ENCODE data around the gene HPD.
"Not testable (repeated sequence)": the region's sequence is repeated elsewhere in the genome, so short reads cannot be mapped to it uniquely, and the experiment has no call there.

HPD gene

DNA sequence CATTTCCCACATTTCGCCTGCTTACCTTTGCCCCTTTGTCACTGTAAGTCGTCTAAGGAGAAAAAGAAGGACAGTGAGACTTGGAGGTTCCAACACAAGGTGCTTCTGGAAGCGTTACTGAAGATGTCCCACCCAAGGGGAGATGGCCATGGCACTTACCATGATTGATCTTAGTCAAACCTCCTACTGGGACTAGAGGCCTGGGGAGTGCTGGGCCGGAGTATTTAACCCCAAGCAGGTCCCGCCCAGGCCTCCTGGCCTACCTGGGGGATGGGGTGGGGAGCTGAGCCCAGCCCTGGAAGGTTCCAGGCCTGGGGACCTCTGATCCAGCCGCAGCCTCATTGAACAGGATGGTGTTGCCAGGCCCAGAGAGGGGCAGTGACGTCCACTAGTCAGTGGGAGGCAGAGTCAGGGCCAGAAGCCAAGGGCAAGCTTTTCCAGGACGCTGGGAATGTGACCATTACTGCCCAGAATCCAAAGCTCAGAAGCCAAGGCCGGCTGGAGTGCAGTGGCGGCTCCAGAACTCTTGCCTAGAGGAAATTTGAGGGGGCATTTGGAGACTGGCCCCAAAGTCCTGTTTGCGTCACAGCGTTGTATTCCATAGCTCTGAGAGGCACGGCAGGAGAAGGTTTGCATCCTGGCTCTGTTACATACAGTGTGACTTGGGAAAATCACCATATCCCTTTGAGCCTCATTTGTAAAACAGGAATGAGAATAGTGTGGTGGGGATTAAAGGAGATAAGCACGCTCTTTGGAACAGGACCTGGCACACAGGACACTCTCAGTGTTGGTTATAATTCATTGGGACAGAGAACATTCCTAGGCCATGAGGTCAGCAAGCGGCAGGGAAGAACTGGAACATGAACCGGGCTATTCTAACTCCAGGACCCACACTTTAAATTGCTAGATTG is at the start of gene HPD:
TSS of gene HPD (minus strand) at position 198 of the 911 bp plus-strand sequence. CDS start at position 162, 36 bp downstream.
- no peak for DNase-seq

DNA sequence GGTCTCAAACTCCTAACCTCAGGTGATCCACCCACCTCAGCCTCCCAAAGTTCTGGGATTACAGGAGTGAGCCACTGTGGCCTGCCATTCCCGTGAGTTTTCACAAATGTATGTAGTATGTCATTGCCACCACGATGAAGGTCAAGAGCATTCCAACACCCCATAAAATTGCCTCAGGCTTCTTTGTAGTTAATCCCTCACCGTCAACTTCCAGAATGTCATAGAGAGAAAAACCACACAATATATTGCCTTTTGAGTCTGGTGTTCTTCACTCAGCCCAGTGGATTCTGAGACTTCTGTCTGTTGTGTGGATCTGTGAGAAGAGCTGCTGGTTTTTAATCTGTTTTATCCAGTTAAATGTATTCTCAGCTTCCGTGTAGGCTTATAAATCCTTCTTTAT is 47.1 kb upstream of the HPD start:
- DNase-seq, result no peak

DNA sequence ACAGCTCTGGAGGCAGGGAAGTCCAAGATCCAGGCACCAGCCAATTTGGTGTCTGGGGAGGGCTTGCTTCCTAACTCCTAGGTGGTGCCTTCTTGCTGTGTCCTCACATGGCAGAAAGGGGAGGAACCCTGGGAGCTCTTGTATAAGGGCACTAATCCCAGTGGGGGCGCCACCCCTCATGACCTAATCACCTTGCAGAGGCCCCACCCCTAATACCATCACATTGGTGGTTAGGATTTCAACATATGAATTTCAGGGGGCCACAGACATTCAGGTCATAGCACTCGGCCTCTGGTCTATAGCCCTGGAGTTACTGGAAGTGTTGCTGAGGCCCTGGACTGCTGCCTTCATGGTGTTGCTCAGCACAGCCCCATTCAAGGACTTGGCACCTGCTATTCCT is 44.5 kb upstream of the HPD start:
- DNase-seq, result no peak

DNA sequence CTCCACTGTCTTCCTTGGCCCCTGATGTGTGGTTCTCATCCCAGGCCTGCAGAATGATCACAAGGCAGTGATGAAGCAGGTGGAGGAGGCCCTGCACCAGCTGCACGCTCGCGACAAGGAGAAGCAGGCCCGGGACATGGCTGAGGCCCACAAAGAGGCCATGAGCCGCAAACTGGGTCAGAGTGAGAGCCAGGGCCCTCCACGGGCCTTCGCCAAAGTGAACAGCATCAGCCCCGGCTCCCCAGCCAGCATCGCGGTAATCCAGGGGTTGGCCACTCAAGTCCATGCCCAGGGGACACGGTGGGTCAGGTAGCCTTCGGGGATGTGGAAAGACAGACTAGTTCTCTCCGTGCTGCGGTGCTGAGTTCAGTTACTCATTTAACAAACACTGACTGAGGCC is 40.9 kb upstream of the HPD start:
- no peak for DNase-seq

DNA sequence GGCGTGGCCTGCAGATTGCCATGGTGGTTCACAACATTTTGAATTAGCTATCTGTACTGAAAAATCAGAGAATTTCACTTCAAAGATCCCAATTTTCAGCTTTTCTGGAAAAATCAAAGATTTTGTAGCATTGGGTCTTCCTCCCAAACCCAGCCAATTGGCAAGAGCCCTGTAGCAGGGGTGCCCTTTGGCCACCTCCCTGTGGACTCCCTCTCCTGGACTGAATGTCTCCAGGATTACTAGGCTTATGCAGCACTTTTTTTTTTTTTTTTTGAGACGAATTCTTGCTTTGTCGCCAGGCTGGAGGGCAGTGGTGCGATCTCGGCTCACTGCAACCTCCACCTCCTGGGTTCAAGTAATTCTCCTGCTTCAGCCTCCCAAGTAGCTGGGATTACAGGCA is 39.6 kb upstream of the HPD start:
- no peak for DNase-seq

DNA sequence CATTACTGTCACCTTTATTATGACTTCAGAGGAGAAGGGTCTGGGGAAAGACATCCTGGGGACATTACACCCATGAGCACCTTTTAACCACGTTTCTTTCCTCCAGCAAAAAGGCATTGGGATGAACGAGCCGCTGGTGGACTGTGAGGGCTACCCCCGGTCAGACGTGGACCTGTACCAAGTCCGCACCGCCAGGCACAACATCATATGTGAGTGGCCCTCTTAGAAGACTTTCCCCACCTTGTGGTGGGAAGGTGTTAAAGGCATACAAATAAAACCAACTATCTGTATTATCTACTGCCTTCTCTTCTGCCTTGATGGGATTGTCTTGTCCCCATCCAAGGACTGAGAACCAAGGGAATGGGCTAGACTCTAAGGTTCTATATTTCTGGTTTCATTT is 36.0 kb upstream of the HPD start:
- DNase-seq, result no peak

DNA sequence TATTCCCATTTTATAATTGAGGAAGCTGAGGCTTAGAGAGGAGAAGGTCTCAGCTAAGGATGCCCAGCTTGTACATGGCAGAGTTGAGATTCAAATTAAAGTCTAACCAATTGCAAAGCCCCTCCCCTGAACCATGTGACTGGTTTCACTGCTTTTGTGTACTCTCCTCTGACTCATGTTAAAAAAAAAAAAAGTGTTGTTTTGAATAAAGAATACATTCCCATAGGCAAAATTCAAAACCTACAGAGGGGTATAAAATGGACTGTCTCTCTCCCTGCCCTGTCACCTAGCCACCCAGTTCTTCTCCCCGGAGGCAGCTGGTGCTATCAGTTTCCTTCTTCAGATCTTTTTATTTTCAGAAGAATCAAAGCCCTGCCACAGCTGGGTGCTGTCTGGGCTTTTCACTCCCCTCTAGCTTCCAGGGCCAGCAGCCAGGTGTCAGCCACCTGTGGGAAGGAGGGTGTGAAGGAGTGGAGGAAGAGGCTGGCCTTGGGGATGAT is 35.4 kb upstream of the HPD start:
- no peak for DNase-seq

DNA sequence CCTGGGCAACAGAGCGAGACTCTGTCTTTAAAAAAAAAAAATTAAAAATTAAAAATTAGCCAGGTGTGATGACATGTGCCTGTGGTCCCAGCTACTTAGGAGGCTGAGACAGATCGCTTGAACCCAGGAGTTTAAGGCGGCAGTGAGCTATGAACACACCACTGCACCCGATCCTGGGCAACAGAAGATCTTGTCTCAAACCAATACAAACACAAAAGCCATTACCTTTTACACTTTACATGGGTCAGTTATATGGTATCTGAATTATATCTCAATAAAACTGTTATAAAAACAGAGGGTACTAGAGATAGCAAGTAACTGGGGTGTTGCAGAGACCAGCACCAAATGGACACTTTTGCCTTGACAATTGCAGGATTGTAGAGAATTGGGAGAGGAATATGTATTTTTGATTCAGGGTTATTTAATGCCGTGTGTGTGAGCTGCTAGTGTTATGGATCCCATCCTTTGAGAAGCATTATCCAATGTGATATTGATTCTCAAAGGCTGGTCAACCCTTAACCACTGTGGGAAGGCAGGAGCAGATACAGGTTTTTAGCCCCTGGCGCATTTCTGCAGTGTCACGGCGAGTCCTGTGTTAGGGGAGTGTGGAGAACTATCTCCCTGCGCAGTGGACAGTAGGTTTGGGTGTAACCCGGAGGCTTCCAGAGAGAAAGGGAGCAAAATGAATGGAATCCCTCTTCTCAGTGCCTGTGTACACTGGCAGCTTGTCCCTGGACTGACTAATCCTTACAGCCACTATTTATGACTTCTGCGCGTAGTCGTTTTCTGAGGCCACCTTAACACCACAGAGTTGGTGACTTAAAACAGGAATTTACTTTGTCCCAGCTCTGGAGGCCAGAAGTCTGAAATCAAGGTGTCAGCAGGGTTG is 34.3 kb upstream of the HPD start:
- DNase-seq, result no peak

DNA sequence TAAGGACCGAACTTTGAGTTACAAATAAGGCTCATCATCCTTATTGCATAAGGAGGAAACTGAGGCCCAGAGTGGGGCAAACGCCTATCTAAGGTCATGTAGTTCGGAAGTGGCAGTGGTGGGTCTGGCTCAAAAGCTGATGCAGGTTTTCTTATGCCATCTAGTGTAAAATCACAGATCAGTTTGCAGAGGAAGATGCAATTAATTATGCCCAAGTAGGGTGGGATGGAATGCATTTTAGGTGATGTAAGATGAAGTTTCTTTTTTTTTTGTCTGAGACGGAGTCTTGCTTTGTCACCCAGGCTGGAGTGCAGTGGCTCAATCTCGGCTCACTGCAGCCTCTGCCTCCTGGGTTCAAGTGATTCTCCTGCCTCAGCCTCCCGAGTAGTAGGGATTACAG is 31.0 kb upstream of the HPD start:
- DNase-seq, result not testable (repeated sequence)

DNA sequence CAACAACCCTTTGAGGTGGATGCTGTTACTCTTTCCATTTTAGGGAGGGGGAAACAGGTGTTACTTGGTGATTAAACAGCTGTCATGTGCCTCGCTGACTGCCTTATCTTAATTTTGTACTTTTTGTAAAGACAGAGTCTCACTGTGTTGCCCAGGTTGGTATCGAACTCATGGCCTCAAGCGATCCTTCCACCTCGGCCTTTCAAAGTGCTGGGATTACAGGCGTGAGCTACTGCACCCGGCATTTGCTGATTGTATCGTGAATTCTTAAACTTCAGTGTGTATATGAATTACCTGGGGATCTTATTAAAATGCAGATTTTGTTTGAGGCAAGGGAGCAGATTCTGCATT is 30.6 kb upstream of the HPD start:
- DNase-seq, result no peak

DNA sequence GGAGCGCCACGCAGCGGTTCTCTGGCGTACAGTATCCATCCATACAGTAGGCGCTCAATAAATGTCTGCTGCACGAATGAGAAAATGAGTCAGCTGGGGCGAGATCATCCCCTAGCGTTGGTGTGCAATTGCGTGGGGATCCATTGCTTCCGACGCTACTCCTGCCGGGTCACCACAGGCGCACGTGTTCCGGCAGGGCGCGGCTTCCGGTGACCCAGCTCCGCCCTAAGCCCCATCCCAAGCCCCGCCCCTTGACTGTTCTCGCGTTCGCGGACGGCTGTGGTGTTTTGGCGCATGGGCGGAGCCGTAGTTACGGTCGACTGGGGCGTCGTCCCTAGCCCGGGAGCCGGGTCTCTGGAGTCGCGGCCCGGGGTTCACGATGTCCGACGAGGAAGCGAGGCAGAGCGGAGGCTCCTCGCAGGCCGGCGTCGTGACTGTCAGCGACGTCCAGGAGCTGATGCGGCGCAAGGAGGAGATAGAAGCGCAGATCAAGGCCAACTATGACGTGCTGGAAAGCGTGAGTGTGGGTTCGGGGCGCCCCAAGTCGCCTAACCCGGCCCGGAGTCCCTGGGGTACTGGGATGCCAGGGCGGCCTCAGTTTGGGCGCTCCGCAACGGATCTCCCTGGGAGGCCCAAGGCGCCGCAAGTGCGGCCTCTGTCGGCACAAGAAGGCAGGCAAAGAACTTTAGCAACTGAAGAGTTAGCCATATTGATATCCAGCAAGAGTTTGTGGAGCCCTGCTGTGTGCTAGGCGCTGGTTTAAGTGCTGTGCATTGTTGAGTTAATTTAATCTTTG is 30.0 kb upstream of the HPD start, which contains the start of gene PSMD9:
TSS of gene PSMD9 (plus strand) at position 313 of the 796 bp plus-strand sequence. CDS start at position 380, 67 bp downstream.
- DNase-seq, result peak; percentile 99

DNA sequence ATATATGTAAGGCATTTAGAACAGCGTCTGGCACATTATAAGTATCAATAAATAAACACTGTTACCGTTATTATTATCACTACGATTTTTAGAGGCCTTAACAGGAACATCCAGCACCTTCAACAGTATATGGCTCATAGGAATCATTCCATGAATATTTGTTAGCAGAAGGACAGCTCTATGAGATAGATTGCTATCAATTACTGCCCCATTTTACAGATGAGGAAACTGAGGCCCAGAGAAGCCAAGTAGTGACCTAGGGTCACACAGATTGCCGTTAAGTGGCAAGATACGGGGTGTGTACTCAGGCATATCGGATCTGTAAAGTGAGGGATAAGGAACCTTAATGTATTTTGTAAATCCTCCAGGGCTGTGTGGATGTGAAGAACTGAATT is 29.4 kb upstream of the HPD start:
- no peak for DNase-seq

DNA sequence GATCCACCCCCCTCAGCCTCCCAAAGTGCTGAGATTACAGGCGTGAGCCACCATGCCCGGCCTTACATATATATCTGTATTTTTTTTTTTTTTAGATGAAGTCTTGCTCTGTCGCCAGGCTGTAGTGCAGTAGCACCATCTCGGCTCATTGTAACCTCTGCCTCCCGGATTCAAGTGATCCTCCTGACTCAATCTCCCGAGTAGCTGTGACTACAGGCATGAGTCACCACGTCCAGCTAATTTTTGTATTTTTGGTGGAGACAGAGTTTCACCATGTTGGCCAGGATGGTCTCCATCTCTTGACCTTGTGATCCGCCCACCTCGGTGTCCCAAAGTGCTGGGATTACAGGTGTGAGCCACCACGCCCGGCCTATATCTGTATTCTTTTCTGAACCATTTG is 26.5 kb upstream of the HPD start:
- not testable (repeated sequence) for DNase-seq

DNA sequence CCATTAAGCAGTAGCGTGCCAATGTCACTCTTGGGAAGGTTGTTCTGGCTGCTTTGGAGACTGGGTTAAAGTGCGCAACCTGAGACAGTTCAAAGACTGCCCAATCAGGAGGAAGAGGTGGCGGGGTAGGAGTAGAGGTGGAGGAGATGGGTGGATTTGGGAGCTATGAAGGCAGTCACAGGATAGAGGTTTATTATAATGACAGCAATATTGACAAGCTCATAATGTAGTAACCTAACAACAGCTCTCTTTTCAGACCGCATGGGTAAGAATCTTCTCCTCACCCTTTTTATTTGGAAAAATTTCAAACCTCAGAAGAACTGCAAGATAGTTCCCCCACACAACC is 24.6 kb upstream of the HPD start:
- no peak for DNase-seq

DNA sequence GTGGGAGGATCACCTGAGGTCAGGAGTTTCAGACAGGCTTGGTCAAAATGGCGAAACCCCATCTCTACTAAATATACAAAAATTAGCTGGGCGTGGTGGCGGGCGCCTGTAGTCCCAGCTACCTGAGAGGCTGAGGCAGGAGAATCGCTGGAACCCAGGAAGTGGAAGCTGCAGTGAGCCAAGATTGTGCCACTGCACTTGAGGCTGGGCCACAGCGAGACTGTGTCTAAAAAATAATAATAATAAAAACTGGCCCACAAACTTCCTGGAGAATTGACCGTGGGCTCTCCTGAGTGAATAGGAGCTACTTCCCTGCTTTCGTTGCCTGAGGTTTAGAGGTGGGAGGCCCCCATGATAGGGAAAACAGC is 17.4 kb upstream of the HPD start:
- not testable (repeated sequence) for DNase-seq

DNA sequence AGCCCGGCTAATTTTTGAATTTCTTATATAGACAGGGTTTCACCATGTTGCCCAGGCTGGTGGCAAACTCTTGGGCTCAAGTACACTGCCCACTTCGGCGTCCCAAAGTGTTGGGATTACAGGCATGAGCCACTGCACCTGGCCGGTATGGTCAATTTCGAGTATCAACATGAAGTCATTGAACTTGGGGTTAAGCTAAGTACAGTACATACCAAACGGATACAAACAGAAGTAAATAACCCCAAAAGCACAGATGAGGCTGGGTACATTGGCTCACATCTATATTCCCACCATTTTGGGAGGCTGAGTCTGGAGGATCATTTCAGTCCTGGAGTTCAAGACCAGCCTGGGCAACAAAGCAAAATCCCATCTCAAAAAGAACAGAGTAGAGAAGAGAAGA is 16.9 kb upstream of the HPD start:
- no peak for DNase-seq

DNA sequence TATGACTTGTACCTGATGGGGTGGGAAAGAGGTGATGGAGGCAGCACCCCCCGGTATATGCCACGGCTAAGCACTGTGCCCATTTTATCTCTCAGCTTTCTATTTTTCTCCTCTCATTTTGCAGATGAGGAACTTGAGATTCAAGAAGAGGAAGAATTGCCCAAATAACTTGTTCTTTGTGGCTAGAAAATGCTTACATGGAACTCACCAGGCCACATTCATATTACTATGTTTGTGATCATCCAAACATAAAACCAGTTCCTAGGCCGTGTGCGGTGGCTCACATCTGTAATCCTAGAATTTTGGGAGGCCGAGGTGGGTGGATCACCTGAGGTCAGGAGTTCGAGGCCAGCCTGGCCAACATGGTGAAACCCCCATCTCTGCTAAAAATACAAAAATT is 15.4 kb upstream of the HPD start:
- no peak for DNase-seq

DNA sequence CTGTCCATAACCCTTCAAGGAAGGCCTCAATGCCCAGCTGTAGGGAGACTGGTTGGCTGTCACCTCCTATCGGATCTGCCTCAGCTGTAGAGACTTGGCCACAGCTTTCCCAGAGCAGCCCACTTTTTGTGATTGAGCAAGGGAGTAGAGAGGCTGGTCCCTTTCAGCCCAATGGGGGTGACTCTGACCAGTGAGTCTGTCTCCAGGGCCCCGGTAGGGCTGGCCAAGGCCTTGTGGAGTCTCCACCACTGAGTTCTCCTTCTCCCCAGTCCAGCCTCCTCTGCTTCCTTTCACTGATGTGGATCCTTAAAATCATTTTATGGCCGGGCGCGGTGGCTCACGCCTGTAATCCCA is 14.5 kb upstream of the HPD start:
- no peak for DNase-seq

DNA sequence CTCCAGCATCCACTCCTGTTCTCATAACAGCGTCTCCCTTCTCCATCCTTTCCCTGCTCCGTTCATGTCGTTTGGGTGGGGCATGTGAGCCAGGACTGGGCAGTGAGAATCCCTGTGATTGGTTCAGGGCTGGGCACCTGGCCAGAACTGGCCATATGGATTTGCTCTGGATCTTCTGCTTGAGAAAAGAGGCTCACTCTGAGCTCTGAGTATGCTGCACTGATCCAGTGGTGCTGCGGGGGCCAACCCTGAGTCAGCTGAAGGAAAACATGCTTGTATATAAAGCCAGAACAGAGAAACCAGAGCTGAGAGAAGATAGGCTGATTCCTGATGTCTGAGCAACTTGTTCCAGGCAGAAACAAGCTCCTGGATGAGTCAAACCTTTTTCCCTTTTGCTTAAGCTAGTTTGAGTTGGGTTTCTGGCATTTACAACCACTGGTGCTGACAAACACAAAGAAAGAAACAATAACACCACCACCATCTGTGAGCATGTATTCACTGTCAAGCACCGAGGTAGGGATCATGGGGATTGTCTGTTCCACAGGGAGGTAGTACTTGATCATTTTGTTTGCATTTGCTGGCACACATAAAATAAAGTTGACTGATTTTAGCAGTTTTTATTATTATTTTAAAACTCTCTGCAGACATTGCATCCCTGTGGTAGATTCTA is 14.0 kb upstream of the HPD start:
- DNase-seq, result no peak

DNA sequence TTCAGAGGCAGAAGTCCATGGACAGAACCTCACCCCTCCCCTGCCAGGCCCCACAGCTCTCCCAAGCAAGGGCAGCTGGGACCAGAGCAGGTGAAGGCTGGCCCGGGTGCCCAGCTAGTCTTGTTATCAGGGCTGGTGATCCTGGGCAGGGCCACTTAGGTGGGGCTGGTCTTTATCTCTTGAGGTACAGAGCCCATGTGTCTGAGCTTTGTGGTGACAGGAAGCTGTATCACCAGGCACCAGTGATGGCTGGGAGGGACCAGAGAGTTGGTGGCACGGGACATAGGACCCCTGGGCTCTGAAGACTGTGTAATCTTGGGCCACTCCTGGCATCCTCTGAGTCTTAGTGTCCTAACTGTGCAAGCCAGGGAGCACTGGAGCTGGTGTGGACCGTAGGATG is 12.8 kb upstream of the HPD start:
- no peak for DNase-seq

DNA sequence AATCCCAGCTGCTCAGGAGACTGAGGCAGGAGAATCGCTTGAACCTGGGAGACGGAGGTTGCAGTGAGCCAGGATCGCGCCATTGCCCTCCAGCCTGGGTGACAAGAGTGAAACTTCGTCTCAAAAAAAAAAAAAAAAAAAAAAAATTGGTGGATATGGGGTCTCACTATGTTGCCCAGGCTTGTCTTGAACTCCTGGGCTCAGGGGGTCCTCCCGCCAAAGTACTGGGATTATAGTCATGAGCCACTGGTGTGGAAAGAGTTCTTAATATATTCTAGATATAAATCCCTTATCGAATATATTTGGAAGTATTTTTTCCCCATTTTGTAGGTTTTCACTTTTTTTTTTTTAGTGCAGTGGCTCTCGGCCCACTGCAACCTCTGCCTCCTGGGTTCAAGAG is 10.6 kb upstream of the HPD start:
- not testable (repeated sequence) for DNase-seq

DNA sequence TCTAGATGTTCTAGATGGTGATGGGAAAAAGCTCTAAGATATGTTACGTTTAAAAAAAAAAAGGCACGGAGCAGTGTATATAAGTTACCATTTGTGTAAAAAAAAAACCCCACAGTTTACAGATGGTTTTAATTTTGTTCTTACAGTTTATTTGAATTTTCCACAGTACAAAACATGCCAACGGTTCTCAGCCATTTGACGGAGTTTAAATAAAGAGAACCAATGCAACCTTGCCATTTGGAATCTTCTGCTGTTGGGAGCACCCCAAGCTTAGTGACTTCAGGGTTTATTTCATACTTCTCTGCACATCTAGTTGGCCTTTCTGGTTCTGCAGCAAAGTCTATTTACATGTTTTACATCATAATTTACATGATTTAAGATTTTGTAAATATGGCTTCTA is 7.7 kb upstream of the HPD start:
- DNase-seq, result no peak

Measured in activated CD8-positive, alpha-beta memory T cell treated with anti-CD3 and anti-CD28 coated beads, Interleukin-2, amount 50 U/mL, for 48 hours (primary cell).